SIG-M5 (cell line): ENCODE measurements around the gene FXYD6.
"Not testable (repeated sequence)": the region's sequence is repeated elsewhere in the genome, so short reads cannot be mapped to it uniquely, and the experiment has no call there.

Experiments used
- DNase-seq: peaks from one replicate; lab custom pipeline; 2025; lab: John Stamatoyannopoulos, UW

The FXYD6 gene

GRCh38 chr11:117816151-117816741 lies 60.2 kb downstream of the FXYD6 start:
- DNase-seq: no peak

- peak; percentile 79 for DNase-seq
Observed at GRCh38 chr11:117815262-117815803, 61.1 kb downstream of the FXYD6 start.

GRCh38 chr11:117814766-117815261 lies 61.6 kb downstream of the FXYD6 start:
- no peak for DNase-seq

GRCh38 chr11:117814204-117814765 lies 62.2 kb downstream of the FXYD6 start:
- no peak for DNase-seq

- not testable (repeated sequence) for DNase-seq
Observed at GRCh38 chr11:117810056-117810451, 66.4 kb downstream of the FXYD6 start.

- no peak for DNase-seq
Observed at GRCh38 chr11:117809236-117810055, 67.0 kb downstream of the FXYD6 start.

- no peak for DNase-seq
Observed at GRCh38 chr11:117808784-117809183, 67.7 kb downstream of the FXYD6 start.

GRCh38 chr11:117807482-117808327 lies 68.8 kb downstream of the FXYD6 start:
- DNase-seq: no peak

GRCh38 chr11:117806846-117807245 lies 69.6 kb downstream of the FXYD6 start:
- no peak for DNase-seq

GRCh38 chr11:117805045-117805444 lies 71.4 kb downstream of the FXYD6 start:
- no peak for DNase-seq

- no peak for DNase-seq
Observed at GRCh38 chr11:117803896-117804295, 72.6 kb downstream of the FXYD6 start.

- DNase-seq: no peak
Observed at GRCh38 chr11:117799634-117800033, 76.8 kb downstream of the FXYD6 start.

- DNase-seq: no peak
Observed at GRCh38 chr11:117796872-117797529, 79.5 kb downstream of the FXYD6 start, which contains the start of gene DSCAML1. Gene DSCAML1 (minus strand): TSS chr11:117797216. CDS start chr11:117797079, 137 bp downstream.

GRCh38 chr11:117796456-117796871 lies 80.0 kb downstream of the FXYD6 start:
- no peak for DNase-seq

GRCh38 chr11:117795638-117796455 lies 80.6 kb downstream of the FXYD6 start:
- no peak for DNase-seq

- no peak for DNase-seq
Observed at GRCh38 chr11:117794772-117795629, 81.5 kb downstream of the FXYD6 start.

- DNase-seq: no peak
Observed at GRCh38 chr11:117794135-117794534, 82.3 kb downstream of the FXYD6 start.

- DNase-seq: no peak
Observed at GRCh38 chr11:117793583-117793982, 82.9 kb downstream of the FXYD6 start.

GRCh38 chr11:117792992-117793391 lies 83.5 kb downstream of the FXYD6 start:
- no peak for DNase-seq
